GM10847 (cell line): ENCODE results near the gene PEX7.
A peak's percentile ranks its signal among the peaks of the same experiment; 100 is the strongest.

Experiments
- POLR2A ChIP-seq: IDR thresholded peaks from 2 replicates; pipeline ENCODE4 v1.6.1; 2011; ENCODE audit not compliant: insufficient read length; ENCODE audit errors: extremely low read depth

Gene PEX7

GRCh38 chr6:136822376-136823127 lies at the start of gene PEX7:
TSS of gene PEX7 (plus strand) at chr6:136822592. CDS start at chr6:136822666, 74 bp downstream.
- peak; percentile 82 for TF ChIP-seq POLR2A

- no peak for TF ChIP-seq POLR2A
These were observed 49.5 kb upstream of the PEX7 start for GRCh38 chr6:136772685-136773472.

GRCh38 chr6:136773473-136773796 lies 49.0 kb upstream of the PEX7 start:
- no peak for TF ChIP-seq POLR2A

- no peak for TF ChIP-seq POLR2A
These were observed 48.0 kb upstream of the PEX7 start for GRCh38 chr6:136774228-136775041.

DNA sequence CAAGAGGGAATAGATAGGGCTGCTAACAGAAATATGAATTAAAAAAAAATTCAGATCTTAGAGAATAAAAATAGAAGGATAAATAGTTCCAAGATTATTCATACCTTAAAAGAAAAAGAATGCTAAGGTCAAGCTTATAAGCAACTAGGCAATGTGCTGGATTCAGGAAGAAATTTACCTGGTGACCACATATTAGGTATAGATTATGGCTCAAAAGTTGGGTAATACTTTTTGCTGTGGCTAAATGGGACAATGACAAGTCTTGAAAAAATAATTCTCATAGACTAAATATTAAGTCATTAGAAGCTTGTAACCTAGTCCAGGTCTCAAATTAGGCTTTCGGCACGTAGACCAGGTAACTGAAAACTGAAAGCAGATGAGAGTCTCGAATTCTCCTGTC lies 47.3 kb upstream of the PEX7 start:
- TF ChIP-seq POLR2A: no peak

DNA sequence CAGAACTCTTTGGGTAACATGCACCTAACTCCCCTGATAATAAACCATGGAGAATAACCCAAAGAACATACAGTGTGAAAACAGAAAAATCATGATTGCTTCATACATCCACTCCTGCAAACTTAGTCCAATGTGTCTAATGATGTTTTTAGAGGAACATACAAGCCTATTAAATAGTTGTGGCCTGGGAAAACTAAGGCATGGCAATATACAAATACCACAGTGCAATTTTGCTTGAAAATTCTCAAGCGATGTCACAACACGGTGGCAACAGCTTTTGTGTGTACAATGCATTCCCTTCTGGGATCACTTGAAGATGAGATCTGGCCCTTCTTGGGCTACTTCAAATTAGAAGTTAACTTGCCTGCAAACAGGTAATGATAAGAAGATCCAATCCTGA lies 46.8 kb upstream of the PEX7 start:
- no peak for TF ChIP-seq POLR2A

DNA sequence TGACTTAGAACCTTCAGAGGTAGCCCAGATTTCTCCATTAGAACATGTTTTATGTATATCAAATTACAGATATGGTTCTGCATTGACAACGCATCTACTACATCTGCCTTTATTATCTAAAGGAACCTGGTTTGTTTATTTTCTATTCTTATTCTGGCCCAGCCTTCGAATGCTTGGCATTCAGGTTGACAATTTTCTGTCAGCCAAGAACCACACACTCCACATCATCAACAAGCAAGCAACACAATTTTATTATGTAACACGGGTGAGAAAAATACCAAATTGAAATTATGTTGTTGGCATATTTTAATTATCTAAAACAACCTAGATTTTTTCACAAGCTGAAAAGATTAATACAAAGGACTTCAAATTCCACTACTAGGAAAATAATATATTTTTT lies 44.7 kb upstream of the PEX7 start:
- no peak for TF ChIP-seq POLR2A

GRCh38 chr6:136779682-136780081 lies 42.7 kb upstream of the PEX7 start:
- TF ChIP-seq POLR2A: no peak

DNA sequence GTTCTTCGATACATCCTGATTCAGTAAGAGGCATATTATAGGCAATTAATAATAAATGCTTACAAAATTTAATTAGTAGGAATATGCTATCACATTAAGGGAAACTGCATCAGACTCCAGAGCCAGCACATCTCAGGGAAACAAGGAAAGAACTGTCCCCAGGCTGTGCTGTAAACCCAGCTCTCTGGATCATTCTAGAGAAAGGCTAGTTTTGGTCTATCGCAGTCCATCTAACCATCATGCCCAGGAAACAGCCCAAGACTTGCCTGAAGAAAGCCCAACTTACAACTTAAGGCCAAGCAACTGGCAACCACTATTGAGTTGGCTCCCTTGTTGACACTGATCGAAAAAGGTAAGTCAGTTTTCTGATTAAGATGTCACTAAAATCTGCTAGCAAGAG lies 41.4 kb upstream of the PEX7 start:
- TF ChIP-seq POLR2A: no peak

GRCh38 chr6:136782021-136782770 lies 40.2 kb upstream of the PEX7 start:
- no peak for TF ChIP-seq POLR2A

- TF ChIP-seq POLR2A: no peak
These were observed 39.4 kb upstream of the PEX7 start for GRCh38 chr6:136783021-136783420.

DNA sequence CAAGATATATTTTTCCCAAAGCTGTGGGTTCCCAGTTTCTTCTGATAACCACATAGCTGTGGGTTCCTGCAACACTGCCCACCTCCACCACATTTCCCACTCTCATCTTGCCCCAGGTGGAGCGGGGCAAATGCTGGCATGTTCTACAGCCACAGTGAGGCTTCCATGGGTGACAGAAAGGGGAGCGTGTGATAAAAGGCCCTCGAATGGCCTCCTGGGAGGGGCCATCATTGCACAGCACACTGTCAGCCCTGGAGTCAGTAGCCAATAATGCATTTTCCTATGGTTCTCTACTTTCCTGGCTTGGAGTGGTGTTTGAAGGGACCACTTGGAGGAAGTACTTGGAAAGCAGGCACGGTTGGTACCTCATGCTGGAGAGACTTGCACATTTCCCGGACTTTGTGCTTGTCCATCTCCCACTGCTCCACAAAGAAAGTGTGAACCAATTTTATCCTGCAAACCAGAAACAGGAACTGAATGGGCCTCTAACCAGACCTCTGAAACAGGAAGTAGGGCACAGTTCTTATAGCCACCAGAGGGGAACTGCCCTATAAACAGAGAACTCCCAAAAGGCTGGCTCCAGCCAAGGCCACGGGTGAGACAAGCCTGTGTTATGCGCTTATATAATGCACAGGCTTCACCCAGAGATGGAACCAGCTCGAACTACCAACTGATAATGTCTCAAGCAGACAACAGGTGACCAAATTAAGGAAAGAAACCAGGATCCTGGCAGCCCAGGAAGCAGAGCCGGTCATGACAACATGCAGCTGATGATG lies 38.7 kb upstream of the PEX7 start:
- TF ChIP-seq POLR2A: no peak

- no peak for TF ChIP-seq POLR2A
These were observed 38.1 kb upstream of the PEX7 start for GRCh38 chr6:136784271-136784664.
